ENCODE data around the gene RBP3. TPM values are rescaled to one million over a fixed set of nuclear protein-coding genes. Genes with fewer than 3 reads are reported as not detected.

Gene RBP3
- total RNA-seq, 2 experiments from 2014 or later, result not detected

DNA sequence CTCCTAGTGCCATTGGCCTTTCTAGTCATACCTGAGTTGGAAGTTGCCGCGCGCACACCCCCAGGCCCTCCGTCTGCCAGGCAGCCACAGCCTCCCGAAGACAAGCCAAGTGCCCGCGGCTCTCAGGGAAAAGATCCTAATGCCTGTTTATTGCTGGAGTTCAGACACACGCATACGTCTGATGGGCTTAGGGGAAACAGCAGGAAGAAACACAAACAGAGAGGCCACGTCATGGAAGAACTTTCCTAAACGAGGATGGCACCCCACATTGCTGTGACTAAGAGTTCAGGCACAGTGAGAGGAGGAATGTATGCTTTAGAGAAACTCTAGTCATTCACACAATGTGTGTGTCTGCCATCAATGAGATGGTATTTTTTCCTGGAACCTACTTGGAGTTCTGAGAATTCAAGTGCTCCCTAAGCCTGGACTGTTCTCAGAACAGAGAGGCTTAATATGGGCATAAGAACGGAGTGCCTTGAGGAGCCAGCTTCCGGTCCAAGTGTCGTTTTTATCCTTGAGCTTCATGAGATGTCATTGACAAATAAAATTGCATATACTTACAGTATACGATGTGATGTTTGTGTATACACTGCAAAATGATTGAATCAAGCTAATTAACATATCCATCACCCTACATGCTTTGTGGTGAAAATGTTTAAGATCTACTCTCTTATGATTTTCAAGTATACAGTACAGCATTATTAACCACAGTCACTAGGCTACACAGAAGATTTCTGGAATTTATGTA is 11.6 kb upstream of the RBP3 start:
- no peaks in the 10 kb centered on the region for H3K9me3 Mint-ChIP-seq
- no peak overlapping the region for H3K27ac Mint-ChIP-seq
- H3K4me3 Mint-ChIP-seq, result no peak overlapping the region
- ChIA-PET CTCF (interaction anchor here (1.5 kb wide), 1 partner anchor 311 kb away, joined by 4 read pairs; no protein-coding TSS in a partner anchor), POLR2A (no interaction called here)
- no peaks in the 10 kb centered on the region for H3K36me3 Mint-ChIP-seq (ENCODE audit: low read depth)
- H3K27me3 Mint-ChIP-seq, result no peaks in the 10 kb centered on the region
- TF ChIP-seq, protein P1, sequence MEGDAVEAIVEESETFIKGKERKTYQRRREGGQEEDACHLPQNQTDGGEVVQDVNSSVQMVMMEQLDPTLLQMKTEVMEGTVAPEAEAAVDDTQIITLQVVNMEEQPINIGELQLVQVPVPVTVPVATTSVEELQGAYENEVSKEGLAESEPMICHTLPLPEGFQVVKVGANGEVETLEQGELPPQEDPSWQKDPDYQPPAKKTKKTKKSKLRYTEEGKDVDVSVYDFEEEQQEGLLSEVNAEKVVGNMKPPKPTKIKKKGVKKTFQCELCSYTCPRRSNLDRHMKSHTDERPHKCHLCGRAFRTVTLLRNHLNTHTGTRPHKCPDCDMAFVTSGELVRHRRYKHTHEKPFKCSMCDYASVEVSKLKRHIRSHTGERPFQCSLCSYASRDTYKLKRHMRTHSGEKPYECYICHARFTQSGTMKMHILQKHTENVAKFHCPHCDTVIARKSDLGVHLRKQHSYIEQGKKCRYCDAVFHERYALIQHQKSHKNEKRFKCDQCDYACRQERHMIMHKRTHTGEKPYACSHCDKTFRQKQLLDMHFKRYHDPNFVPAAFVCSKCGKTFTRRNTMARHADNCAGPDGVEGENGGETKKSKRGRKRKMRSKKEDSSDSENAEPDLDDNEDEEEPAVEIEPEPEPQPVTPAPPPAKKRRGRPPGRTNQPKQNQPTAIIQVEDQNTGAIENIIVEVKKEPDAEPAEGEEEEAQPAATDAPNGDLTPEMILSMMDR (IDR thresholded peaks at IDR 0.05), result no peak
- no peaks in the 10 kb centered on the region for H3K4me1 Mint-ChIP-seq (ENCODE audit: low read depth)
- intact Hi-C loops (cut with micrococcal nuclease), result no loop called here
- ATAC-seq (no peak), DNase-seq (no peak)

DNA sequence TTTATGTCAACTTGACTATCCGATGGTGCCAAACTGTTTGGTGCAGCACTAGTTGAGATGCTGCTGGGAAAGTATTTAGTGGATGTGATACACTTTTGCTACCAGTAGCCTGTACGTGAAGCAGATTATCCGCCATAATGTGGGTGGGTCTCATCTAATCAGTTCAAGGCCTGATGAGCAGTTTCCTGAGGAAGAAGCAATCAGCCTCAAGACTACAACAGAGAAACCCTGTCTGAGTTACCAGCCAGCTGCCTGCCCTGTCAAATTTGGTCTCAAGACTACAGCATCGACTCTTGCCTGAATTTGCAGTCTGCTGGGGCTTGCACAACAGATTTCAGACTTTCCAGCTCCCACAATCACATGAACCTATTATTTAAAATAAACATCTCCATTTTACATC is 10.9 kb upstream of the RBP3 start:
- intact Hi-C loops (cut with micrococcal nuclease), result no loop called here
- CTCF ChIA-PET, result interaction anchor here (1.5 kb wide), 1 partner anchor 312 kb away, joined by 4 read pairs; no protein-coding TSS in a partner anchor
- Mint-ChIP-seq H3K4me3 (no peak overlapping the region), H3K9me3 (no peaks in the 10 kb centered on the region), H3K27me3 (no peaks in the 10 kb centered on the region), H3K36me3 (ENCODE audit: low read depth) (no peaks in the 10 kb centered on the region), H3K27ac (no peak overlapping the region), H3K4me1 (ENCODE audit: low read depth) (no peaks in the 10 kb centered on the region)
- POLR2A ChIA-PET, result no interaction called here
- TF ChIP-seq, protein P1 (IDR thresholded peaks at IDR 0.05), result no peak
- no peak for ATAC-seq
- DNase-seq, result no peak

DNA sequence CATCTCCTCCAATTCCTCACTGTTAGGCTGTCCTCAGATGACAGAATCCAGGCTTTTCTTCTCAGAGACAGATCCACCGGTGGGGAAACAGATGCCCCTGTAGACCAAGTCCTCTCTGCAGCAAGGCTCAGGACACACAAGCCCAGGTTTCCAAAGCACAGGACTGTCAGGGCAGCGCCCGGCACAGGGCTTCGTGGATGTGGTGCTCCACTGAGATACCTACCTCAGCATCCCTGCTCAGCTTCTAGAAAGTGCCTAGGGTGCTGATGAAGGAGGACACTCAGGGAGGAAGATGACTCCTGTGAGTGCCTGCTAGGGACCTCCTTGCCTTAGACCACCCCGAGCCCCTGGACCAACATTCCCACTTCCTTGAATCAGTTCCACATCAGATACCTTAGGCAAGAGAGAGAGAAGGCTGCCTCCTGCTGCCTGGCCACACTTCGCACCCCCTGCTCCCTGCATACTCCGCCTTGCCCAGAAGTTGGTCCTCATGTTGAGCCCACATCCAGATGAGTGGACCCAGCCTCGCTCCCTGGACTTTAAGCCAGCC is 8.9 kb upstream of the RBP3 start:
- ChIA-PET POLR2A (no interaction called here), CTCF (interaction anchor here (0.8 to 2.2 kb wide), 7 partner anchors 10 to 346 kb away, joined by 4 to 17 read pairs (median 6); no protein-coding TSS in a partner anchor)
- H3K4me3 Mint-ChIP-seq, result no peak overlapping the region
- H3K27me3 Mint-ChIP-seq, result peaks cover 1% of the 10 kb centered on the region
- no peaks in the 10 kb centered on the region for H3K36me3 Mint-ChIP-seq (ENCODE audit: low read depth)
- H3K4me1 Mint-ChIP-seq (ENCODE audit: low read depth), result no peaks in the 10 kb centered on the region
- DNase-seq, result no peak
- ATAC-seq, result no peak
- TF ChIP-seq, protein P1 (IDR thresholded peaks at IDR 0.05), result no peak
- intact Hi-C loops (cut with micrococcal nuclease), result no loop called here
- no peaks in the 10 kb centered on the region for H3K9me3 Mint-ChIP-seq
- H3K27ac Mint-ChIP-seq, result no peak overlapping the region

DNA sequence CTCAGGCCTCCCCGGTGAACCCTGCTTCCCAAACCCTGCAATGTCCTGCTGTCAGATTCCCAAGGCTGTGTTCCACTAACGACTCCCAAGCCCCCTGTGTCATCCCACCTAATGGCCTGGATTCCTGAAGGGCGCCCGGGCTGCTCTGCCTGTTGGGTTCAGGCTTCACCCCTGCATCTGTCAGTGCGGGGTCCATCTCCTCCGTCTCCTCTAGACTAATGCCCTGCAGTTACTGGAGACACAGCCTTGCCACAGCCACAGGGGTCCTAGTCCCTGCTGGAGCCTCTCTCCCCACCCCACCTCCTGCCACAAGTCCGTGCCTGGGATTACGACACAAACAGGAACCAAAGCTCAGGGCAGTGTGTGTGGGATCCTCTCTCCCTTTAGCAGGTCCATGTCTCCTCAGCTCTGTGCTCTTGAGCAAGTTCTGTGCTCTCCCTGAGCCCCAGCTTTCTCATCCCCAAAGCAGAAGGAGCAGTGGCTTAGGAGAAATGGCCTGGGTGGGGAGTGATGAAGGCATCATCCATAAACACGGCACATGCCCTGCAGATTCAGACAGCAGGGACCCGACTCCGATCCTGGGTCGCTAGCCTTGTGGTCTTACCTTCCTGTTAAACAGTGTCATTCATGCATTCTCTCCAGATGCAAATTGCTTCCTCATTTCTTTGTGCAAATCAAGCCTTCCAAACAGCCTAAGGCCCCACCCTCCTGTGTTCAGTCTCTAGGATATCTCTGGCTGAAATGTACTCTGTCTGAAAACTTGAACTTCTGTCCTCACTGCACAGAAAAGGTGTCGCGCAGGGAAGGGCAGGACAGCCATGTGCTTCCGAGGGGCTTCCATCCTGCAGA is 8.2 kb upstream of the RBP3 start:
- POLR2A ChIA-PET, result no interaction called here
- Mint-ChIP-seq H3K36me3 (ENCODE audit: low read depth) (no peaks in the 10 kb centered on the region), H3K9me3 (no peaks in the 10 kb centered on the region), H3K27me3 (peaks cover 1% of the 10 kb centered on the region), H3K4me3 (no peak overlapping the region), H3K27ac (no peak overlapping the region), H3K4me1 (ENCODE audit: low read depth) (no peaks in the 10 kb centered on the region)
- no peak for DNase-seq
- intact Hi-C loops (cut with micrococcal nuclease), result loop anchor here (1.0 kb wide), 1 partner anchor 316 kb away; no protein-coding TSS in a partner anchor
- ATAC-seq, result peak; percentile 17
- CTCF ChIA-PET, result interaction anchor here (0.7 to 2.2 kb wide), 18 partner anchors 8 to 347 kb away, joined by 3 to 17 read pairs (median 4); no protein-coding TSS in a partner anchor
- TF ChIP-seq, protein P1 (IDR thresholded peaks at IDR 0.05), result no peak

Data from activated CD8-positive, alpha-beta T cell treated with anti-CD3 and anti-CD28 coated beads for 36 hours (primary cell).